HEK293 (cell line): ENCODE results near the gene SERPINB8.
"Not testable (repeated sequence)": the region's sequence is repeated elsewhere in the genome, so short reads cannot be mapped to it uniquely, and the experiment has no call there.

Source experiments
- CTCF ChIA-PET: fragments of 350-600 bp; formaldehyde crosslinking; extraction: SDS; loops from one replicate; lab custom pipeline; 2021; ENCODE audit warnings: antibody characterized with exemption; lab: Yijun Ruan, JAX
- POLR2A ChIA-PET: fragments of 300-600 bp; formaldehyde crosslinking; extraction: SDS; loops from one replicate; lab custom pipeline; 2020; ENCODE audit warnings: antibody characterized with exemption, inconsistent platforms; lab: Yijun Ruan, JAX
- H3K27ac ChIP-seq: fragments of 200-500 bp; sonication (Bioruptor generic); 2 replicates; pipeline ENCODE4 v1.5.1; 2014; ENCODE audit warnings: low read depth, low read length, control low read depth, inconsistent platforms; ENCODE audit errors: extremely low read depth
- H3K36me3 ChIP-seq, 2 experiments: fragments of 200-500 bp in 1 of 2; sonication (Bioruptor generic) in 1 of 2; 1 replicate in 1 of 2; 2 replicates in 1 of 2; pipeline ENCODE4 v1.5.1; 2014 to 2017; ENCODE audit warnings: inconsistent platforms in 2 of 2, low read length in 2 of 2; ENCODE audit not compliant: control insufficient read depth in 2 of 2, insufficient read depth in 1 of 2
- H3K4me1 ChIP-seq: fragments of 200-500 bp; sonication (Bioruptor generic); 2 replicates; pipeline ENCODE4 v1.5.1; 2014; ENCODE audit warnings: mild to moderate bottlenecking, low read length, inconsistent platforms; ENCODE audit not compliant: control insufficient read depth, insufficient read depth
- H3K4me3 ChIP-seq: 2 replicates; pipeline ENCODE4 v1.5.1; 2011; ENCODE audit warnings: low read depth, mild to moderate bottlenecking, control low read depth, low read length, moderate library complexity
- H3K9me3 ChIP-seq: fragments of 200-500 bp; sonication (Bioruptor generic); 2 replicates; pipeline ENCODE4 v1.5.1; 2014; ENCODE audit warnings: low read depth, low read length, inconsistent platforms; ENCODE audit not compliant: control insufficient read depth, insufficient read depth
- KLF10 ChIP-seq: fragments of 450-650 bp; IDR thresholded peaks from 2 replicates; pipeline ENCODE4 v1.5.1; 2018; ENCODE audit warnings: missing biosample characterization, mild to moderate bottlenecking, missing genetic modification characterization
- SCRT2 ChIP-seq: fragments of 450-650 bp; formaldehyde crosslinking; IDR thresholded peaks from 2 replicates; pipeline ENCODE4 v1.5.1; 2016; ENCODE audit warnings: missing biosample characterization, missing genetic modification characterization
- ZNF132 ChIP-seq: fragments of 450-650 bp; formaldehyde crosslinking; IDR thresholded peaks from 2 replicates; pipeline ENCODE4 v1.5.1; 2017; ENCODE audit warnings: missing biosample characterization, missing genetic modification characterization, borderline replicate concordance
- ZNF140 ChIP-seq: fragments of 450-650 bp; formaldehyde crosslinking; IDR thresholded peaks from 2 replicates; pipeline ENCODE4 v1.5.1; 2016; ENCODE audit warnings: missing biosample characterization, missing genetic modification characterization
- ZNF24 ChIP-seq: fragments of 450-650 bp; formaldehyde crosslinking; IDR thresholded peaks from 2 replicates; pipeline ENCODE4 v1.5.1; 2016; ENCODE audit warnings: missing biosample characterization, missing genetic modification characterization
- ZNF350 ChIP-seq: fragments of 450-650 bp; formaldehyde crosslinking; IDR thresholded peaks from 2 replicates; pipeline ENCODE4 v1.5.0; 2017; ENCODE audit warnings: missing biosample characterization, mild to moderate bottlenecking, missing genetic modification characterization
- ZNF530 ChIP-seq: fragments of 450-650 bp; formaldehyde crosslinking; IDR thresholded peaks from 2 replicates; pipeline ENCODE4 v1.5.1; 2016; ENCODE audit warnings: low read depth, missing biosample characterization, missing genetic modification characterization
- ZNF544 ChIP-seq: fragments of 450-650 bp; formaldehyde crosslinking; IDR thresholded peaks from 2 replicates; pipeline ENCODE4 v1.5.0; 2017; ENCODE audit warnings: missing biosample characterization, missing genetic modification characterization
- ZNF596 ChIP-seq: fragments of 450-650 bp; IDR thresholded peaks from 2 replicates; pipeline ENCODE4 v1.5.0; 2018; ENCODE audit warnings: missing biosample characterization, mild to moderate bottlenecking, missing genetic modification characterization, moderate library complexity
- ZNF654 ChIP-seq: fragments of 450-650 bp; formaldehyde crosslinking; IDR thresholded peaks from 2 replicates; pipeline ENCODE4 v1.5.1; 2016; ENCODE audit warnings: low read depth, missing biosample characterization, missing genetic modification characterization
- ZNF660 ChIP-seq: fragments of 450-650 bp; IDR thresholded peaks from 2 replicates; pipeline ENCODE4 v1.5.1; 2018; ENCODE audit warnings: missing biosample characterization, mild to moderate bottlenecking, missing genetic modification characterization
- ZSCAN16 ChIP-seq: fragments of 450-650 bp; formaldehyde crosslinking; IDR thresholded peaks from 2 replicates; pipeline ENCODE4 v1.5.1; 2016; ENCODE audit warnings: missing biosample characterization, missing genetic modification characterization
- TF ChIP-seq, protein P1 (sequence below): fragments of 450-650 bp; formaldehyde crosslinking; IDR thresholded peaks from 2 replicates; pipeline ENCODE4 v1.5.1; 2017; ENCODE audit warnings: missing biosample characterization, missing genetic modification characterization
- TF ChIP-seq, protein P2 (sequence below): sonication (generic); formaldehyde crosslinking; IDR thresholded peaks from 2 replicates; pipeline ENCODE4 v1.8.1; 2022; ENCODE audit warnings: mild to moderate bottlenecking, moderate library complexity, missing genetic modification reagents
- TF ChIP-seq, protein P3 (sequence below): fragments of 450-650 bp; formaldehyde crosslinking; IDR thresholded peaks from 2 replicates; pipeline ENCODE4 v1.5.1; 2016; ENCODE audit warnings: missing biosample characterization, missing genetic modification characterization, borderline replicate concordance
- TF ChIP-seq, protein P4 (sequence below): fragments of 450-650 bp; formaldehyde crosslinking; IDR thresholded peaks from 2 replicates; pipeline ENCODE4 v1.5.1; 2016; ENCODE audit warnings: missing biosample characterization, missing genetic modification characterization
- TF ChIP-seq, protein P5 (sequence below): fragments of 450-650 bp; formaldehyde crosslinking; IDR thresholded peaks from 2 replicates; pipeline ENCODE4 v1.5.1; 2017; ENCODE audit warnings: missing biosample characterization, missing genetic modification characterization

SERPINB8 gene

DNA sequence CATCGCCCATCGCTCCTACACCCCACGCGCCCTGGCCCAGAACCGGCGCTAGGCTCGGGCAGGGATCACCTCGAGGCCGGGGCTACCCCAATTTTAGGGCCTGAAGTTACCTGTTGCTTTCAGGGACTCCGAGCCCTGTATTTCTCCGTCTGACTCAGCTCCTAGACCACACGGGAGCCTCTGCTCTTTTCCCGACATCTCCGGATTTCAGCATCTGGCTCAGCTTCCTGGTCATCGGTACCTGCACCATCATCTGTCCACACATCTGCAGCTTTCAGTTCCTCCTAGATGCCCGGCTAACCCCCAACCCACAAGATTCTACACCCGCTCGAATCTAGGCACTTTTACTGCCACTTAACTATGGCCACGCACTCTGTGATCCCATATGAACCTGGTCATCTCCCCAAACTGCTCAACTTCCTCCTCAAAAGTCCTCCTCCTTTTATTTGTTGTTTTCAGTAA is 32.9 kb upstream of the SERPINB8 start:
- TF ChIP-seq SCRT2 (tag by site-specific recombination) = peak; percentile 43; the same call in 1 of the 2 replicates
- TF ChIP-seq, protein P1, sequence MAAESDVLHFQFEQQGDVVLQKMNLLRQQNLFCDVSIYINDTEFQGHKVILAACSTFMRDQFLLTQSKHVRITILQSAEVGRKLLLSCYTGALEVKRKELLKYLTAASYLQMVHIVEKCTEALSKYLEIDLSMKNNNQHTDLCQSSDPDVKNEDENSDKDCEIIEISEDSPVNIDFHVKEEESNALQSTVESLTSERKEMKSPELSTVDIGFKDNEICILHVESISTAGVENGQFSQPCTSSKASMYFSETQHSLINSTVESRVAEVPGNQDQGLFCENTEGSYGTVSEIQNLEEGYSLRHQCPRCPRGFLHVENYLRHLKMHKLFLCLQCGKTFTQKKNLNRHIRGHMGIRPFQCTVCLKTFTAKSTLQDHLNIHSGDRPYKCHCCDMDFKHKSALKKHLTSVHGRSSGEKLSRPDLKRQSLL (tag by site-specific recombination) = no peak
- TF ChIP-seq, protein P2, sequence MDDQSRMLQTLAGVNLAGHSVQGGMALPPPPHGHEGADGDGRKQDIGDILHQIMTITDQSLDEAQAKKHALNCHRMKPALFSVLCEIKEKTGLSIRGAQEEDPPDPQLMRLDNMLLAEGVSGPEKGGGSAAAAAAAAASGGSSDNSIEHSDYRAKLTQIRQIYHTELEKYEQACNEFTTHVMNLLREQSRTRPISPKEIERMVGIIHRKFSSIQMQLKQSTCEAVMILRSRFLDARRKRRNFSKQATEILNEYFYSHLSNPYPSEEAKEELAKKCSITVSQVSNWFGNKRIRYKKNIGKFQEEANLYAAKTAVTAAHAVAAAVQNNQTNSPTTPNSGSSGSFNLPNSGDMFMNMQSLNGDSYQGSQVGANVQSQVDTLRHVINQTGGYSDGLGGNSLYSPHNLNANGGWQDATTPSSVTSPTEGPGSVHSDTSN (CRISPR knock-in tag) = no peak
- TF ChIP-seq, all 188 proteins: peak for 1
- ChIA-PET CTCF (interaction anchor here (0.5 to 3.1 kb wide), 28 partner anchors 9 to 426 kb away, joined by 3 to 20 read pairs (median 5); partner anchors contain the start of genes HMSD and SERPINB10), POLR2A (interaction anchor here (1.2 kb wide), 1 partner anchor 34 kb away, joined by 3 read pairs; no protein-coding TSS in a partner anchor)
- Histone ChIP-seq H3K4me3 (no peak overlapping the region), H3K36me3 (no peaks in the 10 kb centered on the region), H3K9me3 (no peaks in the 10 kb centered on the region), H3K27ac (no peak overlapping the region), H3K4me1 (no peaks in the 10 kb centered on the region)

DNA sequence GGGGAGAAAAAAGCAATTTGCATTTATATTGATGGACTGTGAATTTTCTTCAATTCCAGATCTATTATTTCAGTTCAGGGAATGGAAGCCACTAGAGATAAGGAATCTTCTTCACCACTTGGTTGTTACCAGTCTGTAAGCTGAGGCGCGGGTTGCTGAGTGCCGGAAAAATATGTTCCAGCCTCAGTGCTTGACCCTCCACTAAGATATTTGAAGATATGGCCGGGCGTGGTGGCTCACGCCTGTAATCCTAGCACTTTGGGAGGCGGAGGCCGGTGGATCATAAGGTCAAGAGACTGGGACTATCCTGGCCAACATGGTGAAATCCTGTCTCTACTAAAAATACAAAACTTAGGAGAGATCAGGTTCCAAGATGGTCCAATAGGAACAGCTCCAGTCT is 29.9 kb upstream of the SERPINB8 start:
- Histone ChIP-seq H3K27ac (no peak overlapping the region), H3K36me3 (no peaks in the 10 kb centered on the region), H3K4me3 (no peak overlapping the region), H3K4me1 (no peaks in the 10 kb centered on the region), H3K9me3 (no peaks in the 10 kb centered on the region)
- TF ChIP-seq ZSCAN16 (tag by site-specific recombination) = no peak
- TF ChIP-seq ZNF140 = no peak
- TF ChIP-seq ZNF530 (tag by site-specific recombination) = no peak
- TF ChIP-seq ZNF544 (tag by site-specific recombination) = no peak
- no peak for TF ChIP-seq KLF10 (tag by site-specific recombination)
- TF ChIP-seq ZNF596 (tag by site-specific recombination) = no peak
- no peak for TF ChIP-seq ZNF24 (tag by site-specific recombination)
- no peak for TF ChIP-seq ZNF132
- TF ChIP-seq, protein P3, sequence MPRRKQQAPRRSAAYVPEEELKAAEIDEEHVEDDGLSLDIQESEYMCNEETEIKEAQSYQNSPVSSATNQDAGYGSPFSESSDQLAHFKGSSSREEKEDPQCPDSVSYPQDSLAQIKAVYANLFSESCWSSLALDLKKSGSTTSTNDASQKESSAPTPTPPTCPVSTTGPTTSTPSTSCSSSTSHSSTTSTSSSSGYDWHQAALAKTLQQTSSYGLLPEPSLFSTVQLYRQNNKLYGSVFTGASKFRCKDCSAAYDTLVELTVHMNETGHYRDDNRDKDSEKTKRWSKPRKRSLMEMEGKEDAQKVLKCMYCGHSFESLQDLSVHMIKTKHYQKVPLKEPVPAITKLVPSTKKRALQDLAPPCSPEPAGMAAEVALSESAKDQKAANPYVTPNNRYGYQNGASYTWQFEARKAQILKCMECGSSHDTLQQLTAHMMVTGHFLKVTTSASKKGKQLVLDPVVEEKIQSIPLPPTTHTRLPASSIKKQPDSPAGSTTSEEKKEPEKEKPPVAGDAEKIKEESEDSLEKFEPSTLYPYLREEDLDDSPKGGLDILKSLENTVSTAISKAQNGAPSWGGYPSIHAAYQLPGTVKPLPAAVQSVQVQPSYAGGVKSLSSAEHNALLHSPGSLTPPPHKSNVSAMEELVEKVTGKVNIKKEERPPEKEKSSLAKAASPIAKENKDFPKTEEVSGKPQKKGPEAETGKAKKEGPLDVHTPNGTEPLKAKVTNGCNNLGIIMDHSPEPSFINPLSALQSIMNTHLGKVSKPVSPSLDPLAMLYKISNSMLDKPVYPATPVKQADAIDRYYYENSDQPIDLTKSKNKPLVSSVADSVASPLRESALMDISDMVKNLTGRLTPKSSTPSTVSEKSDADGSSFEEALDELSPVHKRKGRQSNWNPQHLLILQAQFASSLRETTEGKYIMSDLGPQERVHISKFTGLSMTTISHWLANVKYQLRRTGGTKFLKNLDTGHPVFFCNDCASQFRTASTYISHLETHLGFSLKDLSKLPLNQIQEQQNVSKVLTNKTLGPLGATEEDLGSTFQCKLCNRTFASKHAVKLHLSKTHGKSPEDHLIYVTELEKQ = no peak
- TF ChIP-seq ZNF350 (tag by site-specific recombination) = no peak
- no peak for TF ChIP-seq ZNF654 (tag by site-specific recombination)
- no peak for TF ChIP-seq ZNF660 (tag by site-specific recombination)
- TF ChIP-seq, protein P4, sequence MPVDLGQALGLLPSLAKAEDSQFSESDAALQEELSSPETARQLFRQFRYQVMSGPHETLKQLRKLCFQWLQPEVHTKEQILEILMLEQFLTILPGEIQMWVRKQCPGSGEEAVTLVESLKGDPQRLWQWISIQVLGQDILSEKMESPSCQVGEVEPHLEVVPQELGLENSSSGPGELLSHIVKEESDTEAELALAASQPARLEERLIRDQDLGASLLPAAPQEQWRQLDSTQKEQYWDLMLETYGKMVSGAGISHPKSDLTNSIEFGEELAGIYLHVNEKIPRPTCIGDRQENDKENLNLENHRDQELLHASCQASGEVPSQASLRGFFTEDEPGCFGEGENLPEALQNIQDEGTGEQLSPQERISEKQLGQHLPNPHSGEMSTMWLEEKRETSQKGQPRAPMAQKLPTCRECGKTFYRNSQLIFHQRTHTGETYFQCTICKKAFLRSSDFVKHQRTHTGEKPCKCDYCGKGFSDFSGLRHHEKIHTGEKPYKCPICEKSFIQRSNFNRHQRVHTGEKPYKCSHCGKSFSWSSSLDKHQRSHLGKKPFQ (tag by site-specific recombination) = no peak
- TF ChIP-seq, protein P5, sequence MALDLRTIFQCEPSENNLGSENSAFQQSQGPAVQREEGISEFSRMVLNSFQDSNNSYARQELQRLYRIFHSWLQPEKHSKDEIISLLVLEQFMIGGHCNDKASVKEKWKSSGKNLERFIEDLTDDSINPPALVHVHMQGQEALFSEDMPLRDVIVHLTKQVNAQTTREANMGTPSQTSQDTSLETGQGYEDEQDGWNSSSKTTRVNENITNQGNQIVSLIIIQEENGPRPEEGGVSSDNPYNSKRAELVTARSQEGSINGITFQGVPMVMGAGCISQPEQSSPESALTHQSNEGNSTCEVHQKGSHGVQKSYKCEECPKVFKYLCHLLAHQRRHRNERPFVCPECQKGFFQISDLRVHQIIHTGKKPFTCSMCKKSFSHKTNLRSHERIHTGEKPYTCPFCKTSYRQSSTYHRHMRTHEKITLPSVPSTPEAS (tag by site-specific recombination) = no peak
- ChIA-PET CTCF (interaction anchor here (1.3 kb wide), 1 partner anchor 45 kb away, joined by 3 read pairs; no protein-coding TSS in a partner anchor), POLR2A (no interaction called here)

DNA sequence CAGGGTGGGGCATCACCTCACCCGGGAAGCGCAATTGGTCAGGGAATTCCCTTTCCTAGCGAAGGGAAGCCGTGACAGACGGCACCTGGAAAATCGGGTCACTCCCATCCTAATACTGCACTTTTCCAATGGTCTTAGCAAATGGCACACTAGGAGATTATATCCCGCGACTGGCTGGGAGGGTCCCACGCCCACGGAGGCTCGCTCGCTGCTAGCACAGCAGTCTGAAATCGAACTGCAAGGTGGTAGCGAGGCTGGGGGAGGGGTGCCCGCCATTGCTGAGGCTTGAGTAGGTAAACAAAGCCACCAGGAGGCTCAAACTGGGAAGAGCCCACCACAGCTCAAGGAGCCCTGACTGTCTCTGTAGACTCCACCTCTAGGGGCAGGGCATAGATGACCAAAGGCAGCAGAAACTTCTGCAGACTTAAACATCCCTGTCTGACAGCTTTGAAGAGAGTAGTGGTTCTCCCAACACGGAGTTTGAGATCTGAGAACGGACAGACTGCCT is 29.3 kb upstream of the SERPINB8 start:
- CTCF ChIA-PET = interaction anchor here (1.3 kb wide), 1 partner anchor 44 kb away, joined by 3 read pairs; no protein-coding TSS in a partner anchor

More for the DNA sequence above, 29.3 kb upstream of the SERPINB8 start:
- POLR2A ChIA-PET, H3K27ac ChIP-seq, H3K4me1 ChIP-seq, H3K36me3 ChIP-seq, H3K9me3 ChIP-seq, H3K4me3 ChIP-seq: not testable (repeated sequence)
